Stomach (tissue), 4 donors: Measurements from ENCODE around the gene STK32C.

Source experiments
- POLR2A ChIP-seq, 4 donors: fragments of 450-650 bp; IDR thresholded peaks; one replicate each; pipeline ENCODE4 v1.6.1; 2016; ENCODE audit warnings: antibody characterized with exemption in 4 of 4, control low read depth in 2 of 4, mild to moderate bottlenecking in 1 of 4, moderate library complexity in 1 of 4
- POLR2AphosphoS5 ChIP-seq, 3 donors: sonication (generic); formaldehyde crosslinking; IDR thresholded peaks; one replicate each; pipeline ENCODE4 v1.6.1; 2016; ENCODE audit warnings: antibody characterized with exemption in 3 of 3
- TF ChIP-seq, protein P1 (sequence below), 7 experiments: fragments of 450-650 bp in 4 of 7; fragments of 200-600 bp in 3 of 7; sonication (generic) in 3 of 7; IDR thresholded peaks; one replicate each; pipeline ENCODE4 v1.5.1; 2016 to 2019; ENCODE audit warnings: antibody characterized with exemption in 7 of 7, control low read depth in 2 of 7, mild to moderate bottlenecking in 1 of 7

DNA sequence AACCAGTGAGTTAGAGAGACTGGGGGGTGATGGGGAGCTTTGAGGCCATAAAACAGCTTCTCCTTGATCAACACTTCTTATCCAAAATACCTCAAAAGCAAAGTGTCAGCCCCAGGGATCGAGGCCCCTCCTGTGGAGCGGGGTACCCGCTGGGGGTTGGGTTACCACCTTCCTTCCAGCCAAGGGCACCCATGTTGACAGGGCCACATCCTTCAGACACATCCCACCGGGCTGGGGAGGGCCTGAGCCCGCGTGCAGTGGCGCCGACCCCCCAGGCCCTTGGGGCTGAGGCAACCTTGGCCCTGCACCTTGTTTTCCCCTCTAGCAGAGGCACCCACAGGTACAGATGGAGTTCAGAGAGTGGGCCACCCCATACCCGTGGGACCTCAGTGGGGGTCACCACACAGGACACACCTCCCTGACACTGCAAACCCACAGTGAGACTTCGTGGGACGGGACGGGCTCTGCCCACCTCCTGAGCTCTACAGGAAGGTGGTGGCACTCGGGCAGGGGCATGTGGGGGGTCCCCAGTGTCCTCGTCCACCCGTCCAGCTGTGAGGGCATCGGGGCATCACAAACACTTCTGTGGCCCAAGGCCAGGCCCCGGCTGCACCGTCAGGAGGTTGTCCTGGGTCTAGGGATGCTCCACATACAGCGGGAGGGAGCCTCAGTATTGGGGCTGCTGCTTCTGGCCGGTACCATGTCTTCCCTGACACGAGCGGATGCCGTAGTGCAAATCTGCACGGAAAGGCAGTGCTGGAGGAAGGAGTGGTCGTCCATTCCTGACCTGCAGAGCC lies 110.3 kb downstream of the STK32C start:
- TF ChIP-seq POLR2AphosphoS5 (IDR thresholded peaks at IDR 0.05) (no peak), POLR2A (IDR thresholded peaks at IDR 0.05) (no peak)
- TF ChIP-seq, protein P1, sequence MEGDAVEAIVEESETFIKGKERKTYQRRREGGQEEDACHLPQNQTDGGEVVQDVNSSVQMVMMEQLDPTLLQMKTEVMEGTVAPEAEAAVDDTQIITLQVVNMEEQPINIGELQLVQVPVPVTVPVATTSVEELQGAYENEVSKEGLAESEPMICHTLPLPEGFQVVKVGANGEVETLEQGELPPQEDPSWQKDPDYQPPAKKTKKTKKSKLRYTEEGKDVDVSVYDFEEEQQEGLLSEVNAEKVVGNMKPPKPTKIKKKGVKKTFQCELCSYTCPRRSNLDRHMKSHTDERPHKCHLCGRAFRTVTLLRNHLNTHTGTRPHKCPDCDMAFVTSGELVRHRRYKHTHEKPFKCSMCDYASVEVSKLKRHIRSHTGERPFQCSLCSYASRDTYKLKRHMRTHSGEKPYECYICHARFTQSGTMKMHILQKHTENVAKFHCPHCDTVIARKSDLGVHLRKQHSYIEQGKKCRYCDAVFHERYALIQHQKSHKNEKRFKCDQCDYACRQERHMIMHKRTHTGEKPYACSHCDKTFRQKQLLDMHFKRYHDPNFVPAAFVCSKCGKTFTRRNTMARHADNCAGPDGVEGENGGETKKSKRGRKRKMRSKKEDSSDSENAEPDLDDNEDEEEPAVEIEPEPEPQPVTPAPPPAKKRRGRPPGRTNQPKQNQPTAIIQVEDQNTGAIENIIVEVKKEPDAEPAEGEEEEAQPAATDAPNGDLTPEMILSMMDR (IDR thresholded peaks at IDR 0.05), result no peak
